ENCODE data around the gene UBN1.

DNA sequence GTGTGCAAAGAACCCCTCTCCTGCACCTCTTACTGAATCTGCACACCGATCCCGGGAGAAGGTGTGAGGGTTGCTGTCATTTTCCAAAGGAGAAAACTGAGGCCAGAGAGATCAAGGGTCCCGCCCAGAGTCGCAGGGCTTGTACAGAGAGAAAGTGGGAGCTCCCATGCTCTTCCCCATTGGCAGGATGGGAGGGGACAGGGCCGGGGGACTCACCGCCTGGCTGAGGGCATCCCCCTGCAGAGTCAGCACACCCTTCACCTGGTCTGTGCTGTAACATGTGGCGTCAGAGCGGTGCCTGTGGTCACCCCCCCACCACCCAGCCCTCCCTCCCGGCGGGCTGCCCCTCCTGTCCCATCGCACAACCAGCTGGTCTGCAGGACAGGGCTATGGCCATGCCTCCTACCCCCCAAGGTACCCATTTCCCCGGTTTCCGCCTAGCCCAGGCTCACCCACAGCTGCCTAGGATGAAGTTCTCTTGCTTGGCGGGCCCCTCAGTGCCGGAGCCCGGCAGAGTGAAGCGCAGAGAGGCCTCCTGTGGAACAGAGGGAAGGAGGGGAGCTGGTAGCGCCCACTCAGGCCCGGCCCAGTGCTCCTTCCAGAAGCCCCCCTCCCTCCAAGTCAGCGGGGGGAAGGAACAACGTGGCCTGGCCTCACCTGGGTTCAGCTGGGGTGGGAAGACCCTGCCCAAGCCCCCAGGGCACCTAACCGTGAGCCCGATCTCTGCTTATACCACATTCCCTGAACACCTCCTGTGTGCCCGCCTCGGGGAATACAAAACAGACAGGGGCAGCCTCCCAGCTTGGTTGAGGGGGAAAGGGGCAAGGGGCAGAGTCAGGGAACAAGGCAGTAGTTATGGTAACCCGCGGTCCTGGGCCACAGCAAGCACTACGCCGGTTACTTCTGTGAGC, 46.0 kb upstream of the UBN1 start:
- TF ChIP-seq, protein P1, sequence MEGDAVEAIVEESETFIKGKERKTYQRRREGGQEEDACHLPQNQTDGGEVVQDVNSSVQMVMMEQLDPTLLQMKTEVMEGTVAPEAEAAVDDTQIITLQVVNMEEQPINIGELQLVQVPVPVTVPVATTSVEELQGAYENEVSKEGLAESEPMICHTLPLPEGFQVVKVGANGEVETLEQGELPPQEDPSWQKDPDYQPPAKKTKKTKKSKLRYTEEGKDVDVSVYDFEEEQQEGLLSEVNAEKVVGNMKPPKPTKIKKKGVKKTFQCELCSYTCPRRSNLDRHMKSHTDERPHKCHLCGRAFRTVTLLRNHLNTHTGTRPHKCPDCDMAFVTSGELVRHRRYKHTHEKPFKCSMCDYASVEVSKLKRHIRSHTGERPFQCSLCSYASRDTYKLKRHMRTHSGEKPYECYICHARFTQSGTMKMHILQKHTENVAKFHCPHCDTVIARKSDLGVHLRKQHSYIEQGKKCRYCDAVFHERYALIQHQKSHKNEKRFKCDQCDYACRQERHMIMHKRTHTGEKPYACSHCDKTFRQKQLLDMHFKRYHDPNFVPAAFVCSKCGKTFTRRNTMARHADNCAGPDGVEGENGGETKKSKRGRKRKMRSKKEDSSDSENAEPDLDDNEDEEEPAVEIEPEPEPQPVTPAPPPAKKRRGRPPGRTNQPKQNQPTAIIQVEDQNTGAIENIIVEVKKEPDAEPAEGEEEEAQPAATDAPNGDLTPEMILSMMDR (IDR thresholded peaks at IDR 0.05): no peak
- TF ChIP-seq EP300 (IDR thresholded peaks at IDR 0.05): no peak
- no peak for TF ChIP-seq POLR2A (IDR thresholded peaks at IDR 0.05; ENCODE audit: low read depth)
- TF ChIP-seq POLR2AphosphoS5 (IDR thresholded peaks at IDR 0.05): no peak

All from esophagus muscularis mucosa (tissue), 4 donors.